Measurements from ENCODE around the gene SHISAL1.
"Not testable (repeated sequence)": the region's sequence is repeated elsewhere in the genome, so short reads cannot be mapped to it uniquely, and the experiment has no call there.

The SHISAL1 gene

DNA sequence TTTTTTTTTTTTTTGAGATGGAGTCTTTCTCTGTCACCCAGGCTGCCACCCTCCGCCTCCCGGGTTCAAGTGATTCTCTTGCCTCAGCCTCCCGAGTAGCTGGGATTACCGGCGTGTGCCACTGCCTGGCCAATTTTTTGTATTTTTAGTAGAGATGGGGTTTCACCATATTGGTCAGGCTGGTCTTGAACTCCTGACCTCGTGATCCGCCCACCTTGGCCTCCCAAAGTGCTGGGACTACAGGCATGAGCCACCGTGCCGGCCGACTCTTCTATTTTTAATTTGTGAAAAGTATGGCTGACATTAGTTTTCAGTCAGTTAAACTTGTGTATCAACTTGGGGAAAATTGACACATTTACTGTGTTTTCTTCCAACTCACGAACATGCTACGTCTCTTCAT is 78.4 kb downstream of the SHISAL1 start:
- not testable (repeated sequence) for DNase-seq (ENCODE audit: low spot score)

DNA sequence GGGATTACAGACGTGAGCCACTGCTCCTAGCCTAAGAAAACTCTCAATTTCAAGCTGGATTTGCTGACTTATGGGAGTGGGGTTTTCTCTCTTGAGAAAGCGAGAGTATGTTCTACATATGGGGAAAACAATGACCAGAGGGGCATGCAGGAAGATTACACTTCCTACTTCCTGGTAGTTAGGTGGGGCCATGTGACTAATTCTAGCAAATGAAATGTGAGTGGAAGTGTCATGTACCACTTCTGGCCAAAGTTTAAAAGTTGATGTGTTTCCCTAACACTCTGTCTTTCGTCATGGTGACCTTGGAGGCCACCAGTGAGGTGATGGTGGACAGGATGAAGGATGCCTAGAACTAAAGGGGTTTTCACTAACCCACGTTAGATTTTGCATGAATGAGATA is 81.5 kb downstream of the SHISAL1 start:
- no peak for DNase-seq (ENCODE audit: low spot score)

DNA sequence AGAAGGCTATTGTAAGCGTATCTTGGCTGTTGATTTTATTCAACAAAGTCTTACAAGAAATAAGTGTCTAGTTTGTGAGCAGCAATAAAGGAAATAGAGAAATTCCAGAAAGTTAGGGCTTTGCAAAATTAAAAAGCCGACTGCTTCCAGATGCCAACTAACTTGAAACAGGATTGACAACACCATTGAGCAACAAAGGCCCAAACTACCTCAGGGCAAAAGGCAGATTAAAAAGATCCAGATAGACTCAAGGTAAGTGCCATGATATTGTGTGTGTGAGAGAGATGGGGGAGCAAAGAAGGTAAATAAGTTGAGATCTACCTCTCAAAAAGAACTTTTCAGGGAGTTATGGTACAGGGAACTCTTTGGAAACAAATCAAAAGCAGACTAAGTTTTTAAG is 82.9 kb downstream of the SHISAL1 start:
- no peak for DNase-seq (ENCODE audit: low spot score)

DNA sequence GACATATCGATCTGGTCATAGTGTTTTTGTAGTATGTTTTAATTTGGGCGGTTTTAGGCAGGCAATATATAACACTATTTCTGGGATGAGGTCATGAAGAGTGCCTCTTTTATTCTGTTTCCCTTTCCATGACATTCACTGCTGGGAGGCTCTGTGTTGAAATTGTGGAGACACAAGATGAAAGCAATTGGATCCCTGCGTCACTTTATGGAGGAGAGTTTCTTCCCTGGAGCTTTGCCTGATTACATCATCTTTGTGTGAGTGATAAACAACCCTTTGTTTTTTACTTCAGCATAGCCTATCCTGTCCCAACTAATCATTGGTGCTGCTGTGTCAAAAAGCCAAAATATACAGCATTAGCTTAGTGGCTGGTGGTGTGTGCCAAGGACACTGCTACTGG is 83.4 kb downstream of the SHISAL1 start:
- DNase-seq (ENCODE audit: low spot score), result no peak

DNA sequence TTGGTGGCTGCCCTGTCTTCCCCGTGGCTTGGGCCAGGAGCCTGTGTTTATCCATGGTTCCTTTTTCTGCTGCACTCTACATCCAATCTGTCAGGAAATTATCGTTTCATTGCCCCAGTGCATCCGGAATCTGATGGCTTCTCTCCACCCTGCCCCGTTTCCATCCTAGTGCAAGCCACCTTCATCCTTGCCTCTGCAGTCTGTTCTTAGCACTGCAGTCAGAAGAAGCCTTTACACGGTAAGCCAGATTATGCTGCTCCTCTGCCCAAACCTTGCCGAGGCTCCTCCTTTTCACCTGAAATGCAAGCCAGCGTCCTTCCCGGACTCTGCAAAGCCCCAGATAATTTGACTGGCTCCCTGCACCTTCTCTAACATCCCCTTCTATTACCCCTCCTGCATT is 86.9 kb downstream of the SHISAL1 start:
- no peak for DNase-seq (ENCODE audit: low spot score)

DNA sequence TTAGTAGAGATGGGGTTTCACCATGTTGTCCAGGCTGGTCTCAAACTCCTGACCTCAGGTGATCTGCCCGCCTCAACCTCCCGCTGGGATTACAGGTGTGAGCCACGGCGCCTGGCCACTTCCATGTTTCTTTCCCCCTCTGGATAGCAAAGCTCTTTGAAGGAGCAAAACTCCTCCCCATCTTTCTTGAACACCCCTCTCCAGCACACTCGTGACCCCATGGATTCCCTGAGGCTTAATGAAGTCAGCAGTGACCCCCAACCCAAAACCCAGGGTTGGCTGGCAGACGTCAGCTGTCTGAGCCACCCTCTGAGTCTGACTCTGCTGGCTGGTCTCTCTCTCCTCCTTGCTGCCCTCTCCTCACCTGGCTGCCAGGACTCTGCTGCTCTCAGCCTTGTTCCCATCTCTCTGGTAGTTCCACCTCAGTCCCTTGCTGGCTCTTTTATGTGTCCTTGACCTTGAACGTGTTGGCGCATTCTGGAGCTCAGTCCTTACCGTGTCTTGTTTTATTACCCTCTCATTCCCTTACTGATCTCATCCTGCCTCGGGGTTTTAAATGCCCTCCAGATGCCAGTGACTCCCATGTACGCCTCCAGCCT is 87.6 kb downstream of the SHISAL1 start:
- no peak for DNase-seq (ENCODE audit: low spot score)

DNA sequence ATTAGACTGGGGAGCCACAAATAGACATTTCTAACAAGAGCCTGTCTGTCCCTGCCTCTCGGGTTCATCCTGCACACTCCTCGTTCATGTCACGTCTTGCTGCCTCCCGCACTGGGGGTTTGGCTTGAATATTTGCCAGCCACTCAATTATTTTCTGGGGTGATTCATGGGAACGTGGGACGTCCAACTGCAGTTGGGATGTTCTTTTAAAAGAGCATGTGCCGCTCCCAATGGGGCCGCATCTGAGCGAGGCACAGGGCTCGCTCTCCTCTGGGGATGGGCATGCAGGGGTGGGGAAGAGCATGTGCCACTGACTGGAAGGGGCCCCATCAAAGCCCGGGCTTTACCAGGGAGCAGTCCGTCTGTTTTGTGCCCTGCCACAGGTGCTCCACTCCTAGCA is 88.6 kb downstream of the SHISAL1 start:
- peak; percentile 19 for DNase-seq (ENCODE audit: low spot score)

DNA sequence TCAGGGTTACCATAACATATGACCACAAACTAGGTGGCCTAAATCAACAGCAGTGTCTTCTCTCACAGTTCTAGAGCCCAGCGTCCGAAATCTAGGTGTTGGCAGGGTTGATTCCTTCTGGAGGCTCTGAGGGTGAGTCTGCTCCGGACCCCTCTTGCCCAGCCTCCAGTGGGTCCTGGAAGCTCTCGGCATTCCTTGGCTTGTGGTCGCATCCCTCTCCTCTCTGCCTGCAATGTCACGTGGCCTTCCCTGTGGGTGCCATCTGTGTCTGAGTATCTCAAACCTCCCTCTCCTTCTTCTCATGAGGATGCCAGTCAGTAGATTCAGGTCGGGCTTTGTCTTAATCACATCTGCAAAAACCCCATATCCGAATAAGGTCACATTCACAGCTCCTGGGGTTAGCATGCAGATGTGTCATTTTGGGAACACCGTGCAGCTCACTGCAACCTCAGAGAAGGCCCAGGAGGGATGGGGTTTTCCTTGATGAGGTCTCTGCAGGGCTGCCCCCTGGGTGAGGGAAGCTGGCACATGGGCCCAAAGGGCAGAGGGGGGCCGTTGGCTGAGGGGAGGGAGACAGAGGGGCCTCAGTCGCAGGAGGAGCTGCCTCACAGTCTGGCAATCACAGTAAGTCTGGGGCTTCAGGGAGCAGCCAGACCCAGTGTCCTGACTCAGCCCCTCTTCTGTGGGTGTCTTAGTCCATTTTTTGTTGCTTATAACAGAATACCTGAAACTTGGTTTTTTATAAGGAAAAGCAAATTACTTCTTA is 90.9 kb downstream of the SHISAL1 start:
- DNase-seq (ENCODE audit: low spot score), result no peak

DNA sequence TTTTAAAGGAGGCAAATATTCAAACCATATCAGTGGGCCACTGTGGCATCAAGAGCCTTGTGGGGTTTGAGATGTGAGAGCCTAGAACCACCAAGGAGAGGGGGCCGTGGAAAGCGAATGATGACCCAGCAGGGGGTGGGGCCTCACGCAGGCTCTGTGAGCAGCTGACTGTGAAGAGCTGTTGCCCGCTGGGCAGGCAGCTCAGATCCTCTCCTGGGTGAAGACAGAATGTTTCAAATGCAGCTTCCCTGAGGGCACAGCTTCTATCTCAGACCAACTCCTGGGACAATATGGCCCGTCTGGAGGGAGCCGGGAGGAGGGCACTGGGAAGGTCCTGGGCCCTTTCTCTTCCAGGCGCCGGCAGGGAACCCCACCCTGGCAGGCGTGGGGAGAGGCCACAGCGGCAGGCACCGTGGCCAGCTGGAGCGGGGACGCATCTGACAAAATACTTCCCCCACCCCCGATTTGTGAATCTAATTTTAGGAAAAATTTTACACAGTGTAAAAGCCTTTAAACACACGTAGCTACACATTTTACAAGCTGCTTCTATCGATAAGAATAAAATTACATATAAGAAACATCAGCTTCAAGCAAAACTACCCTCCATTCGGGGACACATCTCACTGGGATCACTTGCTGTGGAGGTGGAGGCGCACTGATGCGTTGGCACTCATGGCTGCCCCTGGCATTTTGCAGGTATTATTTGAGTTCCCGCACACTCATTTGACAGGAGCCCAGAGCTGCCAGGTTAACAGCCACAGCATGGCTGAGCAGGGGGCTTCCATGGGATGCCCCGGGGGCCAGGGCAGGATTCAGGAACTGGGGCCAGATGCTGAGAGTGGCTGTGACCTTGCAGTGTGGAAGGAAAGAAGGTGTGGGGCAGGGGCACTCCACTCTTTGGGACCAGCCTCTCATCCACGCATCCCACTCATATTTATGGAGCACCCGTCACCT is 91.7 kb downstream of the SHISAL1 start:
- no peak for DNase-seq (ENCODE audit: low spot score)

DNA sequence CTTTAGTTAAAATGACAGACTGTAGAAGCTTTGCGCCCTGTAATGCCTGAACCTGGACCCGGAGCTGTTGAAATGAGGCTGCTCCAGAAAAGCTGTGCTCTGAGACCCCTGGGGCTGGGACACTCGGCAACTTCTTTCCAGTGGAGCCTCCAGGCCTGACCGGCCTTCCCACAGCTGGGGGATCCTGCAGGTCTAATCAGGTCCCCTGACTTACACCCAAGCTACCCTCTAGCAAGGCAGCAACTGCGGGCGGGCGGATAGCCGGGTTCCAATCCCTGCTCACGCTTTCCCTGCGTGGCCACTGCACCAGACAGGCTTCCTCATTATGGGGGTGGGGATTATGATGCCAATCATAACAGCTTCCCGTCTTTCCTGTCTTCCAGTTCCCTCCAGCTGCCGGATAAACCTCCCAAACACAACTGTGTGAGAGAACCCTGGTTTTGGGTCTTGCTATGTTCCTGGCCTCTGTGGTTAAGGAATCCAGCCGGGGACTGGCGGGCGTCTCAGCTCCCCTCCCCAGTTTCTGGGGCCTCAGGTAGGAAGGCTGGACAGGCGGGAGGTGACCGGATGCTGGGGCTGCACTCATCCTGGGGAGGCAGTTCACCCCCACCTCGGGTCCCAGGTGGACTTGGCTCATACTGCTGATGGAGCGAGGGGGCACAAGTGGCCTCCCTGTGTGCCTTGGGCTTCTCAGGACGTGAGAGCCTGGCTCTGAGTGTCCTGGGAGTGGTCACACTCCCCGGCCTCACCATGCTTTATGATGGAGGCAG is 93.5 kb downstream of the SHISAL1 start:
- no peak for DNase-seq (ENCODE audit: low spot score)

DNA sequence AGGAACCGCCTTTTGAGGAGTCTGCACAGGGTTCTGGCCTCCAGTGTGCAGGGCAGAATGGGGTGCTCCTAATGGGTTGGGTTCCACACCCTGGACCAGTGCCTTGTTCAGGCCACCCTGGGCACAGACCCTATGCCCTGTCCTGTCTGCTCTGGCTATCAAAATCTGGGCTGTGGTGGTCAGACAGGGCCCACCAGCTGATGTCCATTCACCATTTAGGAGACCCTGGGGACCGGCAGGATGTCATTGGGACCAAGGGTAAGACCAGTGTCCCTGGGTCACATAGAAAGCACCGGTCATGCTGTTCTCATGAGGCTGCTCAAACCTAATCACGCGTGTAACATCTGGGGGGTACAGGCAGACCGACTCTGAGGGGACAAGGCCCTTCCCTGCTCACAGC is 94.7 kb downstream of the SHISAL1 start:
- DNase-seq (ENCODE audit: low spot score), result no peak

DNA sequence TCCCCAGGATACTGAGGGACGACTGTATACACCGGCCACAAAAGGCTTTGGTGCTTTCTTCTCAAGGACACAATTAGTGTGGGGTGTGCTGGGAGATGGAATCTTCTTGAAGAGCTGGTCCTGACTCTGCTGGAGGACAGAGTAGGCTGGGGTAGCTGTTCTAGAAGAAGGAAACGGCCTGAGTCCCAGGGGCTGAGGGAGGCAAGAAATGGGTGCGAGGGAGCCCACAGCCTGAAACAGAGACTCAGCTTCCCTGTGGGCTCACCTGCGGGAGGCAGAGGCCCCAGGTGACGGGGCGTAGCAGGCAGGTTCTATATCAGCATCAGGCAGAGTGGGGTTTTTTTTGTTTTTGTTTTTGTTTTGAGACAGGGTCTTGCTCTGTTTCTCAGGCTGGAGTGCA is 95.4 kb downstream of the SHISAL1 start:
- no peak for DNase-seq (ENCODE audit: low spot score)

DNA sequence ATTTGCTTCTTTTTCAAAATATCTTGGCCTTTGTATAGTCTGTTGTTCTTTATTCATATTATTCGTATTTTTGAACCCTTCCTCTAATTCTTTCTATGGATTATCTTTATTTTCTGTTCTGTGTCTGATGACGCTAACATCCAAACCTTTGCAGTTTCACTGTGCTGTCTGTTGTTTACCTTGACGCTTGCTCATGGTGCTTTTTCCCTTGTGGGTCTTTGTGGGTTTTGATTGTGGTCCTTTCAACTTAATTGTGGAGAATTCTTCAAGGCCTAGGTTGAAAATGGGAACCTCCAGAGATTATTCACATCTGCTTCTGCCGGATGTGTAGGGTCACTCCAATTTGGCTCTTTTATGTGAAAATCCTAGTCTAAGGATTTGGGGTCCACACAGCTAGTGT is 97.5 kb downstream of the SHISAL1 start:
- DNase-seq (ENCODE audit: low spot score), result no peak

DNA sequence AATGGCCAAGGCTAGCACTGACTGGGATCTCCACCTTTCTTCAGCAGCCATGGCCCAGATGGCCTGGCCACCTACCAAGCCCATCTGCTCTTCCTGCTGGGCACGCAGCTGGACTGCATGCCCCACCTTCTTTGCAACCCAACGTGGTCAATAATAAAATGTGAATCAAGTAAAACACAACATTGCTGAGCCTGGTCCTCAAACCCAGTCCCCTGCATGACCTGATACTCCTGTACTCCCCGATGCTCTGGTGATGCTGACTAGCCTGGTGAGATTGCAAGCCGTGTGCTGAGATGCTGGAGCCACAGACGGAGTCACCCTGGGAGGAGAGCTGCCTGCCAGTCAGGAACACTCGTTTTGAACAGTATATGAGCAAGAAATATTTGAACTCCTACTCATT is 98.0 kb downstream of the SHISAL1 start:
- no peak for DNase-seq (ENCODE audit: low spot score)

DNA sequence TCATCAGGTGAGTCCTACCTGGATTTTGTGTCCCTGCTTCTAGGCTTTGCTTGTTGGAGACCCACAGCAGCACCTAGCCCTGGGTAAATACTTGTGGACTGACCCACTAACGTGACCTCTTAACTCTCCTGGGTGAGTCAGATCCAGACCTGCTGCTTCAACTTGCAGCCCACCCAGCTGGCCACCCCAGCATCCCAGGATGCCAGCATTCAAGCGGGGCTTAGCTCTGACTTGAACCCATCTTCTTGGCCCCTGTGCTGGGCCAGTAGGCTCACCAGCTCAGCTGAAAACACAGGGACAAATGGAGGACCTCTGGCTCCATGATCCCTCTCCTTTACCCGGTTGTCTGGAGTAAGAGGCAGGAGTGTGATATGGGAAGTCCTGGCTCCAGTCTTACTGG is 98.6 kb downstream of the SHISAL1 start:
- DNase-seq (ENCODE audit: low spot score), result no peak

DNA sequence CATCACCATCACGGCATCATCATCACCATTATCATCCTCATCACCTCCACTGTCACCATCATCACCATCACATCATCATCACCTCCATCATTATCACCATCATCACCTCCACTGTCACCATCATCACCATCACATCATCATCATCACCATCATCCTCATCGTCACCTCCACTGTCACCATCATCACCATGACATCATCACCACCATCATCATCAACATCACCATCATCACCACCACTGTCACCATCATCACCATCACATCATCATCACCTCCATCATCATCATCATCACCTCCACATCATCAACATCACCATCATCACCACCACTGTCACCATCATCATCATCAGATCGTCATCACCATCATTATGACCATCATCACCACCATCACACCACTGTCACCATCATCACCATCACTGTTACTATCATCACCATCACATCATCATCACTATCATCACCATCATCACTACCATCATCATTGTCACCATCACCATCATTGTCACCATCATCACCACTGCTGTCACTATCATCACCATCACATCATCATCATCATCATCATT is 99.2 kb downstream of the SHISAL1 start:
- DNase-seq (ENCODE audit: low spot score), result no peak

DNA sequence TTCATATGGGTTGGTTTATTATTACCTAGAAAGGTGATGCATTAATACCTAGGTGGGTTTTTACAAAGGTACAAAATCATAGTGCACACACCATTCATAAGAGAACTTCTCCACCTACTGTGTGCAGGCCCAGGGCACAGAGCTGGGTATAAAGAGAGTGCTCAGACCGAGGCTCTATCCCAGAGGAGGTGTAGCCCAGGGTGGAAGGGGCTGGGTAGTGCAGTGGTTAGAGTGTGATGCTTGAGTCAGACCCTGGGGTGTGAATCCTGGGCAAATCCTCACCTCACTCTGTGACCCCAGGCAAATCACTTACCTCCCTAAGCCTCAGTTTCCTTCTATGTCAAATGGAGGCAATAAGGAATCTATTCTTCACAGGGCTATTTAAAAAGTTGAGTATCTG is 99.8 kb downstream of the SHISAL1 start:
- no peak for DNase-seq (ENCODE audit: low spot score)

DNA sequence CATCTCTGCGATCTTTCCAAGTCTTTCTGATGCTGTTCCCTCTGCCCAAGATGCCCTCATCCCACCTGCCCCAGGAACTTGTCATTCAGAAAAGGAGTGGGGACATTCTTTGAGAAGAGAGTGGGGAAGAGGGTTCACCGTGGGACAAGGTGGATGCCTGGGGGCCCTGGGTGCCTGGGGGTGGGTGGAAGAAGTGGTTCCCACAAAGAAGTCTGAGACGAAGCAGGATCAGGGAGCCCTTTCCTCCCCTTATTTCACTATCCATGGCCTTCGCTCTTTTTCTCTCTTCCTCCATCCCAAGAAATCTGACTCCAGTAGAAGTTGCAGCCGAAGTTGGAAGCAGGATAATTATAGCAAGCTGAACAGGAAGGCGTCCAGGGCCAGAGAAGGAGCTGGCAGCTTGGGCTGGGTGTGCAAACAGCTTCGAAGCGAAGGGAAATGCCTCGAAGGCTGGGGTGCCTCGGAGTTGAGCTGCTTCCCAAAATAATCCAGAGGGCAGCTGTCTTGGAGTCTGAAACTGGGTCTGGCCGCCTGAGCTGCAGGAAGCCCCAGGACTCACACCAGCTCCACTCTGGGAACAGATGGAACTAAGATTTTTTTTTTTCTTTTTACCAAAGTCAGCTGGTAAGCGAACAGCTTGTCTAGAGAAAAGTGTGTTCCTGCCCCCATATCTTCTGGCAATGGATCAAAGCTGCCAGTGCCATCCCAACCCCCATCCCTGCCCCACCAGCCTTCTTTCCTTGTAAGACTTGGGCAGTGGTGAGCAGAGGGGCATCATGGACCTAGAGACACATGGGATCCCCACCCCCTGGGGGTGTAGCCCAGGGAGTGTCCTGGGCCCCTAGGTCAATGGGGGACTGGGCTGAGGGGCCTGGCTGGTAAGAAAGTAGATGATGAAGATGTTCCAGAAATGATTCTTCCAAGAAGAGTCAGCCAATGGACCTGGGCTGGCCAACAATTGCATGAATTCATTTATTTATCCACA is 100.5 kb downstream of the SHISAL1 start:
- no peak for DNase-seq (ENCODE audit: low spot score)

DNA sequence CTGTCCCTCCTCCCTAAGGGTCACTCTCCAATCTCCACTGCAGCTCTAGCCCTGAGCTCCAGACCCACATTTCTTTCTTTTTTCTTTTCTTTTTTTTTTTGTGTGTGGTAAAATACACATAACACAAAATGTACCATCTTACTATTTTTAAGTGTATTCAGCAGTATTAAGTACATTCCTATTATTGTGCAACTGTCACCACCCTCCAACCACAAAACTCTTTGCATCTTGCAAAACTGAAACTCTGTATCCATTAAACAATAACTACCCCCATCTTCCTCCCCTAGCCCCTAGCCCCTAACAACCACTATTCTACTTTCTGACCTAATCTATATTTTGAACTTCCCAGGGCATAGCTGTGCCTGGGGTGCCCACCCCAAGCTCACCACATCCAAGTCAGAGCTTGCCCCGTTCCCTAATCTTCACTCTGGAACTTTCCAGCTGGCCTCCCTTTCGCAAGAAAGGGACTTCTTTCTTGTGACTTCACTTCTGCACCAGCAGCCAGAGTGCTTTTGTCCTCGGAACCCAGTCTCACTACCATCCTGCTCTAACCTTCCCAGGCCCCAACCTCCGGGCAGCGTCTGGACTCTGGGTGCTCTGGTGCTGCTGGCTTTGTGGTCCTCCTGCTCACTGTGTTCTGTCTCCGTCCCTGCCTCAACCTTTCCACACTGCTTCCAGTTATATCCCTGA is 101.3 kb downstream of the SHISAL1 start:
- no peak for DNase-seq (ENCODE audit: low spot score)

DNA sequence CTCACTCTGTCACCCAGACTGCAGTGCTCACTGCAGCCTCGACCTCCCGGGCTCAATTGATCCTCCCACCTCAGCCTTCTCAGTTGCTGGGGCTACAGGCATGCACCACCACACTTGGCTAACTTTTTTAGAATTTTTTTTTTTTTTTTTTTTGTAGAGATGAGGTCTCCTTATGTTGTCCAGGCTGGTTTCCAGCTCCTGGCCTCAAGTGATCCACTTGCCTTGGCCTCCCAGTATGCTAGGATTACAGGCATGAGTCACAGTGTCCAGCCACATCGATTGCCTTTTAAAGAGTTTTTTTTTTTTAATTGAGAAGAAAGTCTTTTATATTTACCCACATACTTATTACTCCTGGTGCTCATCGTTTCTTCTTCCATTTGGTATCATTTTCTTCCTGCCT is 102.0 kb downstream of the SHISAL1 start:
- no peak for DNase-seq (ENCODE audit: low spot score)

Data from putamen (tissue), 1 donor.